ENCODE results near the gene NUP58. TPM values are rescaled to one million over a fixed set of nuclear protein-coding genes. Genes with fewer than 3 reads are reported as not detected.

NUP58 gene
- total RNA-seq, 1 experiment from 2014 or later = 101 TPM

GRCh38 chr13:25351404-25351803 lies 50.0 kb downstream of the NUP58 start:
- no peak for TF ChIP-seq POLR2AphosphoS5 (IDR thresholded peaks at IDR 0.05; ENCODE audit: low read depth, low read length)
- no peak for TF ChIP-seq ZNF274 (IDR thresholded peaks at IDR 0.05; ENCODE audit: low read depth, low read length)
- TF ChIP-seq ZFX (IDR thresholded peaks at IDR 0.05) = no peak
- TF ChIP-seq CBX3 (IDR thresholded peaks at IDR 0.05; ENCODE audit: low read depth) = no peak
- no peak for TF ChIP-seq REST (IDR thresholded peaks at IDR 0.05; ENCODE audit: low read depth)
- TF ChIP-seq RAD21 (IDR thresholded peaks at IDR 0.05; ENCODE audit: low read depth) = no peak
- no peak for ATAC-seq
- Histone ChIP-seq H3K4me2 (ENCODE audit: low read length) (no peak overlapping the region), H3K79me2 (ENCODE audit: insufficient read depth, low read length) (no peaks in the 10 kb centered on the region), H3K27ac (ENCODE audit: low read depth, low read length) (no peak overlapping the region), H2AFZ (ENCODE audit: low read depth, low read length, poor library complexity, severe bottlenecking) (no peak overlapping the region), H3K9me2 (ENCODE audit: insufficient read depth) (no peaks in the 10 kb centered on the region), H3K4me3 (replicated peaks in 1 of 2; ENCODE audit: low read depth in 1 of 2, low read length in 2 of 2) (no peak overlapping the region), H3K4me1 (ENCODE audit: control insufficient read depth in 1 of 2, insufficient read depth in 2 of 2, low read length in 2 of 2) (no peaks in the 10 kb centered on the region), H3K9me3 (ENCODE audit: control insufficient read depth in 1 of 2, insufficient read depth in 1 of 2, low read depth in 1 of 2, low read length in 2 of 2) (no peaks in the 10 kb centered on the region), H4K20me1 (ENCODE audit: insufficient read depth) (no peaks in the 10 kb centered on the region), H3K36me3 (ENCODE audit: control insufficient read depth in 1 of 2, insufficient read depth in 2 of 2, low read length in 2 of 2) (no peaks in the 10 kb centered on the region), H3K9ac (ENCODE audit: low read length) (no peak overlapping the region), H3K27me3 (ENCODE audit: insufficient read depth, low read length) (0 out of 2 replicates have a peak, but pooled peaks cover 4% of the 10 kb centered on the region)
- RAD21 ChIA-PET (ENCODE audit: low non-redundant PET in 1 of 2, low total read pairs in 2 of 2, uncharacterized antibody in 2 of 2, unreplicated experiment in 2 of 2) = no interaction called here
- DNase-seq (ENCODE audit: low read depth, low spot score) = no peak
- no TSS peak for BruUV-seq (replicated peaks)
- POLR2A ChIA-PET = no interaction called here
- intact Hi-C loops (cut with micrococcal nuclease) = no loop called here
- CTCF ChIA-PET = no interaction called here

- CTCF ChIA-PET = no interaction called here
- no peak overlapping the region for H3K4me3 ChIP-seq (replicated peaks in 1 of 2; ENCODE audit: low read depth in 1 of 2, low read length in 2 of 2)
- RAD21 ChIA-PET (ENCODE audit: low non-redundant PET in 1 of 2, low total read pairs in 2 of 2, uncharacterized antibody in 2 of 2, unreplicated experiment in 2 of 2) = no interaction called here
- no peaks in the 10 kb centered on the region for H3K79me2 ChIP-seq (ENCODE audit: insufficient read depth, low read length)
- no peaks in the 10 kb centered on the region for H3K36me3 ChIP-seq (ENCODE audit: control insufficient read depth in 1 of 2, insufficient read depth in 2 of 2, low read length in 2 of 2)
- no peak for DNase-seq (ENCODE audit: low read depth, low spot score)
- BruUV-seq (replicated peaks) = no TSS peak
- TF ChIP-seq TCF7L2 (IDR thresholded peaks at IDR 0.05; ENCODE audit: borderline replicate concordance, extremely low read depth, insufficient read depth, insufficient read length) = no peak
- no peak for TF ChIP-seq ATF3 (IDR thresholded peaks at IDR 0.05)
- TF ChIP-seq YY1 (IDR thresholded peaks at IDR 0.05; ENCODE audit: extremely low read depth, insufficient replicate concordance, low read depth, low read length) = no peak
- no peak for TF ChIP-seq ZFX (IDR thresholded peaks at IDR 0.05)
- no peak for TF ChIP-seq REST (IDR thresholded peaks at IDR 0.05; ENCODE audit: low read depth)
- no peak for TF ChIP-seq ELF1 (IDR thresholded peaks at IDR 0.05; ENCODE audit: borderline replicate concordance, low read depth)
- H3K27ac ChIP-seq (ENCODE audit: low read depth, low read length) = no peak overlapping the region
- H4K20me1 ChIP-seq (ENCODE audit: insufficient read depth) = no peaks in the 10 kb centered on the region
- POLR2A ChIA-PET = no interaction called here
- H3K4me1 ChIP-seq (ENCODE audit: control insufficient read depth in 1 of 2, insufficient read depth in 2 of 2, low read length in 2 of 2) = no peaks in the 10 kb centered on the region
- no peak overlapping the region for H3K9ac ChIP-seq (ENCODE audit: low read length)
- H3K9me3 ChIP-seq (ENCODE audit: control insufficient read depth in 1 of 2, insufficient read depth in 1 of 2, low read depth in 1 of 2, low read length in 2 of 2) = no peaks in the 10 kb centered on the region
- H3K27me3 ChIP-seq (ENCODE audit: insufficient read depth, low read length) = 0 out of 2 replicates have a peak, but pooled peaks cover 4% of the 10 kb centered on the region
- no peak overlapping the region for H3K4me2 ChIP-seq (ENCODE audit: low read length)
- no peaks in the 10 kb centered on the region for H3K9me2 ChIP-seq (ENCODE audit: insufficient read depth)
- H2AFZ ChIP-seq (ENCODE audit: low read depth, low read length, poor library complexity, severe bottlenecking) = no peak overlapping the region
- ATAC-seq = no peak
- intact Hi-C loops (cut with micrococcal nuclease) = no loop called here
These were observed 50.8 kb downstream of the NUP58 start for GRCh38 chr13:25352230-25352629.

Data from HCT116 (cell line).